A673 (cell line): ENCODE measurements around the gene PTPDC1. TPM values are rescaled to one million over a fixed set of nuclear protein-coding genes. Genes with fewer than 3 reads are reported as not detected.

Experiments
- BruUV-seq: library from RNA; stranded (reverse); fragments of 400-500 nt; replicated peaks from 2 replicates; lab custom pipeline; 2021; lab: Mats Ljungman, UMichigan
- CTCF ChIA-PET: fragments of 300-600 bp; sonication (Branson Sonifier 250); formaldehyde crosslinking; loops from one replicate; lab custom pipeline; 2022; ENCODE audit warnings: antibody characterized with exemption; lab: Charles Lee
- POLR2A ChIA-PET: fragments of 300-600 bp; sonication (Branson Sonifier 250); formaldehyde crosslinking; loops from one replicate; lab custom pipeline; 2022; ENCODE audit warnings: antibody characterized with exemption; ENCODE audit not compliant: low non-redundant PET; lab: Charles Lee
- DNase-seq: peaks from one replicate; pipeline ENCODE4 v3.0.0-alpha.2; 2015; ENCODE audit warnings: low spot score
- H3K27ac ChIP-seq: fragments of 200-600 bp; sonication (generic); 2 replicates; pipeline ENCODE4 v1.5.1; 2016; ENCODE audit warnings: mixed run types, low read depth, mild to moderate bottlenecking, mixed read lengths, antibody characterized with exemption, low read length; ENCODE audit not compliant: poor library complexity, severe bottlenecking
- H3K27me3 ChIP-seq: fragments of 200-600 bp; sonication (generic); replicated peaks from 2 replicates; pipeline ENCODE4 v1.6.1; 2017; ENCODE audit warnings: mixed run types, low read depth, mild to moderate bottlenecking, mixed read lengths, antibody characterized with exemption, low read length; ENCODE audit not compliant: insufficient read depth, poor library complexity
- H3K36me3 ChIP-seq: fragments of 200-600 bp; sonication (generic); 2 replicates; pipeline ENCODE4 v1.6.1; 2016; ENCODE audit warnings: mixed run types, mild to moderate bottlenecking, mixed read lengths, antibody characterized with exemption, low read length; ENCODE audit not compliant: insufficient read depth, poor library complexity, severe bottlenecking
- H3K4me1 ChIP-seq: fragments of 200-600 bp; sonication (generic); 2 replicates; pipeline ENCODE4 v1.6.1; 2017; ENCODE audit warnings: mixed run types, mild to moderate bottlenecking, mixed read lengths, antibody characterized with exemption, low read length; ENCODE audit not compliant: insufficient read depth, poor library complexity, severe bottlenecking
- H3K4me3 ChIP-seq: fragments of 200-600 bp; sonication (generic); 2 replicates; pipeline ENCODE4 v1.5.1; 2016; ENCODE audit warnings: low read depth, mixed run types, mild to moderate bottlenecking, mixed read lengths, low read length; ENCODE audit not compliant: poor library complexity, severe bottlenecking
- H3K9me3 ChIP-seq: fragments of 200-600 bp; sonication (generic); 2 replicates; pipeline ENCODE4 v1.6.1; 2016; ENCODE audit warnings: mixed run types, low read depth, mild to moderate bottlenecking, mixed read lengths, antibody characterized with exemption, low read length; ENCODE audit not compliant: poor library complexity, severe bottlenecking
- EZH2 ChIP-seq: fragments of 200-600 bp; sonication (generic); IDR thresholded peaks from 2 replicates; pipeline ENCODE4 v1.6.1; 2017; ENCODE audit warnings: borderline replicate concordance, low read depth, mild to moderate bottlenecking, mixed read lengths, antibody characterized with exemption, low read length; ENCODE audit not compliant: poor library complexity, severe bottlenecking
- intact Hi-C: fragments of 100-400 bp; cut with micrococcal nuclease; formaldehyde crosslinking; loops from one replicate; pipeline ENCODE4 v1.10.0; 2022; ENCODE audit not compliant: unreplicated experiment
- total RNA-seq: library from RNA; stranded (reverse); gene quantifications from 2 replicates; pipeline ENCODE4 v1.2.3, GENCODE V29; 2021
- TF ChIP-seq, protein P1 (sequence below): fragments of 300-800, 200-600 bp; sonication (generic); conservative IDR thresholded peaks from 2 replicates; pipeline ENCODE4 v1.5.1; 2017; ENCODE audit warnings: low read depth, mild to moderate bottlenecking, antibody characterized with exemption, low read length, moderate library complexity, mixed read lengths

Gene PTPDC1
- total RNA-seq, 1 experiment from 2014 or later: 3.5 TPM

DNA sequence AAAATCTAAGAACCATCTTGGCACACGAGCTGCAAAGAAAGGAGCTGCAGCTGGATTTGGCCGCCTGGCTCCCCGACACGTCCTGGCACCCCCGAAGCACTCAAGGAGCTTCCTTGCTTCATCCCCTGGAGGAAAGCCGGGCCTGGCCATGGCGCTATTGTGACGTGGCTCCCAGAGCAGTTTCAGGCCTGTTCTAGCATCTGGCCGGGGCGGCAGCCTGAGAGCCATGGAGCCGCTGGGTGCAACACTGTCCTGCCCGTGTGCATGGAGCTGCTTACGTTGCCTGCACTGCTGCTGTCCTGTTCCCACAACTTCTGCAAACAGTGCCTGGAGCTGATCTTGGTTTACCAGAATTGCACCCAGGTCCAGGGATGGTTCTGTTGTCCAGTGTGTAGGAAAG, 63.5 kb downstream of the PTPDC1 start:
- CTCF ChIA-PET: no interaction called here

DNA sequence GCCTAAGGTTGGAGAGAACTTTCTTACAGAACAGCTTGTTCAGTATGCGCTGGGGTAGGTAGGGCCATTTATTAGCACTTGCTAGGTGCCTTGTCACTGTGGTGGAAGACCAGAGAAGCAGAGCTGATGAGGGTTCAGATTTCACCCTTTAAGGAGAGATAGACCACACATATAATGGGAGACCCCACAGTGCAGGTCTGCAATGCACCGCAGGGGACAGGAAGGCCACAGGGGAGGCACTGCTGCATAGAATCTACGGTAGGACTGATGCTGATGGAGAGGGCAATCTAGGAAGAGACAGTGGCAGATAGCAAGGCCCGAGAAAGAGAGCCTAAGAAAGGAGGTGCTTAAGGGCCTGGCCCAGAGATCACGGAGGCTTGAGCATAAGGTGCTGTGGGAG, 64.2 kb downstream of the PTPDC1 start:
- Histone ChIP-seq H3K4me3 (no peak overlapping the region), H3K9me3 (no peaks in the 10 kb centered on the region), H3K27ac (no peak overlapping the region), H3K36me3 (no peaks in the 10 kb centered on the region), H3K27me3 (no peaks in the 10 kb centered on the region), H3K4me1 (no peaks in the 10 kb centered on the region)
- ChIA-PET POLR2A (no interaction called here), CTCF (no interaction called here)
- intact Hi-C loops: no loop called here
- no TSS peak for BruUV-seq
- no peak for TF ChIP-seq EZH2
- TF ChIP-seq, protein P1, sequence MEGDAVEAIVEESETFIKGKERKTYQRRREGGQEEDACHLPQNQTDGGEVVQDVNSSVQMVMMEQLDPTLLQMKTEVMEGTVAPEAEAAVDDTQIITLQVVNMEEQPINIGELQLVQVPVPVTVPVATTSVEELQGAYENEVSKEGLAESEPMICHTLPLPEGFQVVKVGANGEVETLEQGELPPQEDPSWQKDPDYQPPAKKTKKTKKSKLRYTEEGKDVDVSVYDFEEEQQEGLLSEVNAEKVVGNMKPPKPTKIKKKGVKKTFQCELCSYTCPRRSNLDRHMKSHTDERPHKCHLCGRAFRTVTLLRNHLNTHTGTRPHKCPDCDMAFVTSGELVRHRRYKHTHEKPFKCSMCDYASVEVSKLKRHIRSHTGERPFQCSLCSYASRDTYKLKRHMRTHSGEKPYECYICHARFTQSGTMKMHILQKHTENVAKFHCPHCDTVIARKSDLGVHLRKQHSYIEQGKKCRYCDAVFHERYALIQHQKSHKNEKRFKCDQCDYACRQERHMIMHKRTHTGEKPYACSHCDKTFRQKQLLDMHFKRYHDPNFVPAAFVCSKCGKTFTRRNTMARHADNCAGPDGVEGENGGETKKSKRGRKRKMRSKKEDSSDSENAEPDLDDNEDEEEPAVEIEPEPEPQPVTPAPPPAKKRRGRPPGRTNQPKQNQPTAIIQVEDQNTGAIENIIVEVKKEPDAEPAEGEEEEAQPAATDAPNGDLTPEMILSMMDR: no peak
- peak; percentile 58 for DNase-seq

More for the DNA sequence above, 63.5 kb downstream of the PTPDC1 start:
- H3K4me3 ChIP-seq: no peak overlapping the region
- H3K27ac ChIP-seq: no peak overlapping the region
- no peak for DNase-seq
- BruUV-seq: no TSS peak
- H3K36me3 ChIP-seq: no peaks in the 10 kb centered on the region
- no peaks in the 10 kb centered on the region for H3K9me3 ChIP-seq
- POLR2A ChIA-PET: no interaction called here
- intact Hi-C loops: no loop called here
- no peaks in the 10 kb centered on the region for H3K4me1 ChIP-seq
- TF ChIP-seq, protein P1: no peak
- no peak for TF ChIP-seq EZH2
- no peaks in the 10 kb centered on the region for H3K27me3 ChIP-seq

DNA sequence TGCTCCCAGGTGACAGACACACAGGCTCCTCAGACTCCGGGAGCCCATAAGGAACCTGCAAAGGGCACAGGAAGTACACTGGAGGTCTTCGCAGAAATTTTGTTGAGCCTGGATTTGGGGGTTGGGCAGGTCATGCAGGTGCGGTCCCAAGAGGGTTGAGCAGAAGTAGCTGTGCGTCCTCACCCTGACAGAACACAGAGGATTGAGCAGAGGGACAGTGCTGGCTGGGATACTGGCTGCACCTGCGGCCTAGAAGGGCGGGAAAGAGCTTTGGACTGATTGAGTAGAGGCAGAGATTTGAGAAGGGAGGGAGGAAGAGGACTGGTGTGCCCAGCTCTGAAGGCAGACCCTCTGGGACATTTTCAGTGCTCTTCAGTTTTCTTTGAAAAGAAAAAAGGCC, 65.4 kb downstream of the PTPDC1 start:
- no peak for DNase-seq
- no peaks in the 10 kb centered on the region for H3K27me3 ChIP-seq
- H3K4me3 ChIP-seq: no peak overlapping the region
- no peaks in the 10 kb centered on the region for H3K36me3 ChIP-seq
- POLR2A ChIA-PET: no interaction called here
- no peaks in the 10 kb centered on the region for H3K9me3 ChIP-seq
- H3K27ac ChIP-seq: no peak overlapping the region
- no TSS peak for BruUV-seq
- H3K4me1 ChIP-seq: no peaks in the 10 kb centered on the region
- TF ChIP-seq, protein P1: no peak
- no peak for TF ChIP-seq EZH2
- CTCF ChIA-PET: no interaction called here
- intact Hi-C loops: no loop called here
